ENCODE data around the gene WDR54. TPM values are rescaled to one million over a fixed set of nuclear protein-coding genes. Genes with fewer than 3 reads are reported as not detected.
A peak's percentile ranks its signal among the peaks of the same experiment; 100 is the strongest.

WDR54 gene
- total and polyA plus RNA-seq, 2 donors (not counting 3 experiments of a cell fraction or from before 2014, with no cell fraction given): 21.7 to 46.3 TPM

DNA sequence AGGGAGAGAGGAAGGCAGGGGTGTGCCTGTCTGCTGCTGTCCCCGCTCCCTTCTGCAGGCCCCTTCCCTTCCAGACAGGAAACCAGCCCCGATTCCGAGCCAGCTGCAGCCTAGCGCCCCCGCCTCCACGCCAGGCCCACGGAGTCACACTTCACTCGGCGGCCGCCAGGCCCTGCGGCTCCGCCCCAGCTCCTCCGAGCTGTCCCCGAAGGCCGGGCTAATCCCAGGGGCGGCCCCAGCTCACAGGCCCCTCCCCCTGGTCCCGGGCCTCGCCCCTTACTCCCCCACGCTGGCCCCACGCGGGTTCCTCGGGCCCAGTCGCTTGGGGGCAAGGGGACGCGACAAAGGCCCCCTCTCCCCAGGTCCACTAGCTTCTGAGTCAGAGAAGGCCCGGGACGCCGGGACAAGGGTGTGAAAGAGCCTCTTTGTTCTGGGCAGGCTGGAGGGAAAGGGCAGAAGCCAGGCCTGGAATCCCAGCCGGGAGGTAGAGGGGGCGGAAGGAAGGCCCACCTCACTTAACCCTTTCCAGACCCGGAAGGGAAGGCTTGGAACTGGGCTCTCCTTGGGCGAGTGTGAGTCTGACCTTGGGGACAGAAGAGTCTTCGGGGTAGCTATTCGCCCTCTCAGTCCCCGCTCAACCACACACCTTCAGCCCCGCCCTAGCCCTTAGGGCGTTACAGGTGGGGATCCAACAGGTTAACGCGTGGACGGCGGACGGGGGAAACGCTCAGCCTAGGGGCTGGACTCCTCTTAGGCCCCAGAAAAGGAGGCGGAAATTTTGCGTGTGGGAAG, 19.0 kb downstream of the WDR54 start:
- DNase-seq (ENCODE audit: low read depth, low spot score): peak; percentile 89
- H2AFZ ChIP-seq (ENCODE audit: low read depth, low read length): peak overlapping the region; percentile 38

More for the DNA sequence above, 19.0 kb downstream of the WDR54 start:
- peaks cover 18 to 32% of the 10 kb centered on the region in 2 experiments for H3K27me3 ChIP-seq (ENCODE audit: control insufficient read depth in 2 of 2, insufficient read depth in 2 of 2, low read length in 2 of 2)
- ChIA-PET CTCF (interaction anchor here (0.9 to 2.3 kb wide), 11 partner anchors 9 to 617 kb away, joined by 3 to 14 read pairs (median 3); partner anchors contain the start of genes INO80B and WBP1), POLR2A (interaction anchor here (0.9 to 1.0 kb wide), 3 partner anchors 14 to 18 kb away, joined by 3 read pairs; partner anchors contain the start of genes INO80B and WBP1)
- H3K9me1 ChIP-seq (replicated peaks; ENCODE audit: control insufficient read depth, extremely low read depth, insufficient read depth, low read length): no peaks in the 10 kb centered on the region
- TF ChIP-seq, protein P1, sequence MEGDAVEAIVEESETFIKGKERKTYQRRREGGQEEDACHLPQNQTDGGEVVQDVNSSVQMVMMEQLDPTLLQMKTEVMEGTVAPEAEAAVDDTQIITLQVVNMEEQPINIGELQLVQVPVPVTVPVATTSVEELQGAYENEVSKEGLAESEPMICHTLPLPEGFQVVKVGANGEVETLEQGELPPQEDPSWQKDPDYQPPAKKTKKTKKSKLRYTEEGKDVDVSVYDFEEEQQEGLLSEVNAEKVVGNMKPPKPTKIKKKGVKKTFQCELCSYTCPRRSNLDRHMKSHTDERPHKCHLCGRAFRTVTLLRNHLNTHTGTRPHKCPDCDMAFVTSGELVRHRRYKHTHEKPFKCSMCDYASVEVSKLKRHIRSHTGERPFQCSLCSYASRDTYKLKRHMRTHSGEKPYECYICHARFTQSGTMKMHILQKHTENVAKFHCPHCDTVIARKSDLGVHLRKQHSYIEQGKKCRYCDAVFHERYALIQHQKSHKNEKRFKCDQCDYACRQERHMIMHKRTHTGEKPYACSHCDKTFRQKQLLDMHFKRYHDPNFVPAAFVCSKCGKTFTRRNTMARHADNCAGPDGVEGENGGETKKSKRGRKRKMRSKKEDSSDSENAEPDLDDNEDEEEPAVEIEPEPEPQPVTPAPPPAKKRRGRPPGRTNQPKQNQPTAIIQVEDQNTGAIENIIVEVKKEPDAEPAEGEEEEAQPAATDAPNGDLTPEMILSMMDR (IDR thresholded peaks at IDR 0.05; ENCODE audit: extremely low read depth in 1 of 2, insufficient read depth in 1 of 2, low read depth in 1 of 2, low read length in 2 of 2): peak; percentile 5 to 41
- peak; percentile 58 for TF ChIP-seq POLR2A (IDR thresholded peaks at IDR 0.05; ENCODE audit: low read depth, low read length)
- no peak for TF ChIP-seq JUN (IDR thresholded peaks at IDR 0.05; ENCODE audit: borderline replicate concordance, insufficient read depth, insufficient read length, low read depth)
- TF ChIP-seq MYC (IDR thresholded peaks at IDR 0.05; ENCODE audit: low read depth, low read length): no peak
- TF ChIP-seq POLR2AphosphoS5 (IDR thresholded peaks at IDR 0.05; ENCODE audit: insufficient read depth, low read depth, low read length): peak; percentile 33
- TF ChIP-seq, protein P2, sequence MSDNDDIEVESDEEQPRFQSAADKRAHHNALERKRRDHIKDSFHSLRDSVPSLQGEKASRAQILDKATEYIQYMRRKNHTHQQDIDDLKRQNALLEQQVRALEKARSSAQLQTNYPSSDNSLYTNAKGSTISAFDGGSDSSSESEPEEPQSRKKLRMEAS (IDR thresholded peaks at IDR 0.05; ENCODE audit: insufficient read depth, insufficient read length): no peak
- H4K20me1 ChIP-seq (replicated peaks; ENCODE audit: control insufficient read depth, extremely low read depth, insufficient read depth, low read length): no peaks in the 10 kb centered on the region
- H3K9me3 ChIP-seq (replicated peaks; ENCODE audit: control insufficient read depth, insufficient read depth, low read length): no peaks in the 10 kb centered on the region
- intact Hi-C loops (cut with micrococcal nuclease) (loop anchor here (1.0 kb wide), 2 partner anchors 14 to 19 kb away; partner anchors contain the start of genes C2orf81 and WDR54), dilution Hi-C loops (cut with MboI; ENCODE audit: extremely low pct_ligation_motif_present, low sequenced_read_pairs) (no loop called here)
- no TSS peak for BruUV-seq (replicated peaks)
- H3K4me3 ChIP-seq (replicated peaks in 1 of 3; ENCODE audit: insufficient read depth in 1 of 3, low read depth in 1 of 3, low read length in 3 of 3): peak overlapping the region in 2 of 3 experiments; percentile 47 to 56
- no peak overlapping the region for H3K27ac ChIP-seq (ENCODE audit: insufficient read depth, low read depth, low read length)
- peak; percentile 94 for FAIRE-seq
- H3K9ac ChIP-seq (replicated peaks; ENCODE audit: extremely low read depth, insufficient read depth, low read length): peak overlapping the region; percentile 52
- peak overlapping the region; percentile 48 for H3K4me2 ChIP-seq (ENCODE audit: insufficient read depth, low read length)
- H3K79me2 ChIP-seq (ENCODE audit: control insufficient read depth, insufficient read depth, low read length): no peaks in the 10 kb centered on the region
- H3K36me3 ChIP-seq (ENCODE audit: control insufficient read depth in 2 of 2, extremely low read depth in 1 of 2, insufficient read depth in 2 of 2, low read length in 2 of 2): no peaks in the 10 kb centered on the region
- H3K4me1 ChIP-seq (ENCODE audit: control insufficient read depth, extremely low read depth, insufficient read depth, low read length): peaks cover 27% of the 10 kb centered on the region
